Neuron (in vitro differentiated cells): Measurements from ENCODE around the gene PARD3B.

ENCODE experiments used
- H2AFZ ChIP-seq: one replicate; pipeline ENCODE4 v1.6.1; 2013; ENCODE audit warnings: low read depth, mild to moderate bottlenecking, inconsistent platforms, low read length, moderate library complexity
- H3K27me3 ChIP-seq: one replicate; pipeline ENCODE4 v1.6.1; 2013; ENCODE audit warnings: low read length; ENCODE audit not compliant: insufficient read depth
- H3K36me3 ChIP-seq: one replicate; pipeline ENCODE4 v1.6.1; 2013; ENCODE audit warnings: low read length; ENCODE audit not compliant: insufficient read depth
- H3K4me1 ChIP-seq: one replicate; pipeline ENCODE4 v1.6.1; 2013; ENCODE audit warnings: low read length; ENCODE audit not compliant: insufficient read depth
- H3K4me3 ChIP-seq: 2 replicates; pipeline ENCODE4 v1.5.1; 2013; ENCODE audit warnings: mild to moderate bottlenecking, low read length, moderate library complexity
- H3K9me3 ChIP-seq: one replicate; pipeline ENCODE4 v1.6.1; 2013; ENCODE audit warnings: low read length

The PARD3B gene

GRCh38 chr2:205580212-205580987 is 1035.1 kb downstream of the PARD3B start:
- H3K4me3 ChIP-seq, result no peak overlapping the region
- H3K27me3 ChIP-seq, result no peaks in the 10 kb centered on the region
- H2AFZ ChIP-seq, result no peak overlapping the region
- H3K36me3 ChIP-seq, result no peaks in the 10 kb centered on the region
- peaks cover 5% of the 10 kb centered on the region for H3K9me3 ChIP-seq
- H3K4me1 ChIP-seq, result peaks cover 3% of the 10 kb centered on the region

GRCh38 chr2:205582366-205582765 is 1037.1 kb downstream of the PARD3B start:
- H3K36me3 ChIP-seq, result no peaks in the 10 kb centered on the region
- H3K4me3 ChIP-seq, result no peak overlapping the region
- peaks cover 3% of the 10 kb centered on the region for H3K4me1 ChIP-seq
- no peaks in the 10 kb centered on the region for H3K27me3 ChIP-seq
- H2AFZ ChIP-seq, result no peak overlapping the region
- no peaks in the 10 kb centered on the region for H3K9me3 ChIP-seq

GRCh38 chr2:205585449-205586383 is 1040.4 kb downstream of the PARD3B start:
- Histone ChIP-seq H3K36me3 (no peaks in the 10 kb centered on the region), H3K4me3 (no peak overlapping the region), H3K9me3 (no peaks in the 10 kb centered on the region), H2AFZ (no peak overlapping the region), H3K4me1 (no peaks in the 10 kb centered on the region), H3K27me3 (no peaks in the 10 kb centered on the region)

GRCh38 chr2:205586626-205587025 is 1041.4 kb downstream of the PARD3B start:
- Histone ChIP-seq H3K36me3 (no peaks in the 10 kb centered on the region), H3K4me1 (no peaks in the 10 kb centered on the region), H3K9me3 (no peaks in the 10 kb centered on the region), H3K27me3 (no peaks in the 10 kb centered on the region), H2AFZ (no peak overlapping the region), H3K4me3 (no peak overlapping the region)

GRCh38 chr2:205589479-205589878 is 1044.2 kb downstream of the PARD3B start:
- Histone ChIP-seq H3K4me3 (no peak overlapping the region), H2AFZ (no peak overlapping the region), H3K9me3 (no peaks in the 10 kb centered on the region), H3K27me3 (no peaks in the 10 kb centered on the region), H3K36me3 (no peaks in the 10 kb centered on the region), H3K4me1 (no peaks in the 10 kb centered on the region)

- H3K9me3 ChIP-seq, result no peaks in the 10 kb centered on the region
- no peak overlapping the region for H3K4me3 ChIP-seq
- no peak overlapping the region for H2AFZ ChIP-seq
- no peaks in the 10 kb centered on the region for H3K36me3 ChIP-seq
- no peaks in the 10 kb centered on the region for H3K27me3 ChIP-seq
- H3K4me1 ChIP-seq, result no peaks in the 10 kb centered on the region
Measured at GRCh38 chr2:205590759-205591158, 1045.5 kb downstream of the PARD3B start.

GRCh38 chr2:205593891-205594290 is 1048.6 kb downstream of the PARD3B start:
- no peak overlapping the region for H3K4me3 ChIP-seq
- H3K4me1 ChIP-seq, result no peaks in the 10 kb centered on the region

GRCh38 chr2:205596581-205596980 is 1051.3 kb downstream of the PARD3B start:
- no peak overlapping the region for H3K4me3 ChIP-seq
- no peaks in the 10 kb centered on the region for H3K36me3 ChIP-seq
- peaks cover 4% of the 10 kb centered on the region for H3K9me3 ChIP-seq
- no peaks in the 10 kb centered on the region for H3K27me3 ChIP-seq
- no peaks in the 10 kb centered on the region for H3K4me1 ChIP-seq
- H2AFZ ChIP-seq, result no peak overlapping the region

More at GRCh38 chr2:205593891-205594290, 1048.6 kb downstream of the PARD3B start:
- Histone ChIP-seq H3K27me3 (no peaks in the 10 kb centered on the region), H3K36me3 (no peaks in the 10 kb centered on the region), H2AFZ (no peak overlapping the region), H3K9me3 (no peaks in the 10 kb centered on the region)

GRCh38 chr2:205605638-205606304 is 1060.5 kb downstream of the PARD3B start:
- no peak overlapping the region for H2AFZ ChIP-seq
- H3K4me1 ChIP-seq, result no peaks in the 10 kb centered on the region
- no peaks in the 10 kb centered on the region for H3K36me3 ChIP-seq
- no peak overlapping the region for H3K4me3 ChIP-seq
- peaks cover 8% of the 10 kb centered on the region for H3K9me3 ChIP-seq
- H3K27me3 ChIP-seq, result no peaks in the 10 kb centered on the region

- no peaks in the 10 kb centered on the region for H3K4me1 ChIP-seq
- peaks cover 10% of the 10 kb centered on the region for H3K9me3 ChIP-seq
- H3K27me3 ChIP-seq, result no peaks in the 10 kb centered on the region
- no peaks in the 10 kb centered on the region for H3K36me3 ChIP-seq
- no peak overlapping the region for H3K4me3 ChIP-seq
- no peak overlapping the region for H2AFZ ChIP-seq
Measured at GRCh38 chr2:205607146-205607545, 1061.9 kb downstream of the PARD3B start.

- no peaks in the 10 kb centered on the region for H3K36me3 ChIP-seq
- peaks cover 8% of the 10 kb centered on the region for H3K9me3 ChIP-seq
- no peak overlapping the region for H3K4me3 ChIP-seq
- H3K4me1 ChIP-seq, result no peaks in the 10 kb centered on the region
- no peak overlapping the region for H2AFZ ChIP-seq
- no peaks in the 10 kb centered on the region for H3K27me3 ChIP-seq
Measured at GRCh38 chr2:205609113-205609512, 1063.8 kb downstream of the PARD3B start.

GRCh38 chr2:205610437-205610836 is 1065.2 kb downstream of the PARD3B start:
- Histone ChIP-seq H3K36me3 (no peaks in the 10 kb centered on the region), H3K27me3 (no peaks in the 10 kb centered on the region), H3K4me3 (no peak overlapping the region), H3K9me3 (peaks cover 11% of the 10 kb centered on the region), H2AFZ (no peak overlapping the region), H3K4me1 (no peaks in the 10 kb centered on the region)

- Histone ChIP-seq H3K4me1 (no peaks in the 10 kb centered on the region), H2AFZ (no peak overlapping the region), H3K27me3 (no peaks in the 10 kb centered on the region), H3K4me3 (no peak overlapping the region), H3K36me3 (no peaks in the 10 kb centered on the region), H3K9me3 (peaks cover 6% of the 10 kb centered on the region)
Measured at GRCh38 chr2:205612636-205613035, 1067.4 kb downstream of the PARD3B start.
